PC-3 (cell line): ENCODE results near the gene NMRK2. TPM values are rescaled to one million over a fixed set of nuclear protein-coding genes. Genes with fewer than 3 reads are reported as not detected.

Experiments used
- ATAC-seq: fragments of 200-7000 bp; cut with Tn5 transposase; 2 replicates; pipeline ENCODE4 v1.9.1; 2020; ENCODE audit warnings: mild to moderate bottlenecking, moderate library complexity
- BruUV-seq: library from RNA; stranded (reverse); fragments of 400-500 nt; replicated peaks from 2 replicates; lab custom pipeline; 2021; lab: Mats Ljungman, UMichigan
- CTCF ChIA-PET: fragments of 300-600 bp; sonication (Branson Sonifier 250); formaldehyde crosslinking; loops from one replicate; lab custom pipeline; 2022; ENCODE audit warnings: antibody characterized with exemption; lab: Charles Lee
- POLR2A ChIA-PET: fragments of 300-600 bp; sonication (Branson Sonifier 250); formaldehyde crosslinking; loops from one replicate; lab custom pipeline; 2022; ENCODE audit warnings: antibody characterized with exemption; ENCODE audit not compliant: unreplicated experiment; lab: Charles Lee
- DNase-seq: peaks from one replicate; pipeline ENCODE4 v3.0.0-alpha.2; 2015
- H2AFZ ChIP-seq: fragments of 300-600 bp; sonication (generic); 2 replicates; pipeline ENCODE4 v1.6.0; 2016; ENCODE audit warnings: antibody characterized with exemption, low read length
- H3F3A ChIP-seq: fragments of 300-600 bp; sonication (generic); one replicate; pipeline ENCODE4 v1.6.0; 2017; ENCODE audit warnings: antibody characterized with exemption, low read length, control low read depth, mild to moderate bottlenecking; ENCODE audit not compliant: unreplicated experiment
- H3K27ac ChIP-seq: fragments of 300-600 bp; sonication (generic); 2 replicates; pipeline ENCODE4 v1.5.1; 2016; ENCODE audit warnings: mild to moderate bottlenecking, low read length
- H3K27me3 ChIP-seq: fragments of 300-600 bp; sonication (generic); 2 replicates; pipeline ENCODE4 v1.6.1; 2016; ENCODE audit warnings: low read length, mixed read lengths
- H3K36me3 ChIP-seq: fragments of 300-600 bp; sonication (generic); 2 replicates; pipeline ENCODE4 v1.6.1; 2016; ENCODE audit warnings: low read depth, mixed run types, low read length, mixed read lengths
- H3K4me1 ChIP-seq: fragments of 300-600 bp; sonication (generic); 2 replicates; pipeline ENCODE4 v1.5.1; 2016; ENCODE audit warnings: low read length; ENCODE audit not compliant: insufficient read depth
- H3K4me2 ChIP-seq: fragments of 300-600 bp; sonication (generic); 2 replicates; pipeline ENCODE4 v1.6.0; 2016; ENCODE audit warnings: low read length
- H3K4me3 ChIP-seq: fragments of 300-600 bp; sonication (generic); 2 replicates; pipeline ENCODE4 v1.5.1; 2016; ENCODE audit warnings: mild to moderate bottlenecking, low read length, mixed read lengths
- H3K79me2 ChIP-seq: fragments of 300-600 bp; sonication (generic); 2 replicates; pipeline ENCODE4 v1.6.1; 2017; ENCODE audit warnings: low read length, mixed read lengths
- H3K9ac ChIP-seq: fragments of 300-600 bp; sonication (generic); 2 replicates; pipeline ENCODE4 v1.6.0; 2016; ENCODE audit warnings: mild to moderate bottlenecking, low read length
- H3K9me2 ChIP-seq: fragments of 300-600 bp; sonication (generic); replicated peaks from 2 replicates; pipeline ENCODE4 v1.6.1; 2016; ENCODE audit warnings: mixed run types, low read length, mixed read lengths
- H3K9me3 ChIP-seq: fragments of 300-600 bp; sonication (generic); 2 replicates; pipeline ENCODE4 v1.6.1; 2016; ENCODE audit warnings: low read length, mixed read lengths
- H4K20me1 ChIP-seq: fragments of 300-600 bp; sonication (generic); 2 replicates; pipeline ENCODE4 v1.6.1; 2016; ENCODE audit warnings: low read length, mixed read lengths
- EZH2 ChIP-seq: fragments of 300-600 bp; sonication (generic); IDR thresholded peaks from one replicate; pipeline ENCODE4 v1.6.1; 2017; ENCODE audit warnings: antibody characterized with exemption, mild to moderate bottlenecking, low read length; ENCODE audit not compliant: unreplicated experiment
- EZH2phosphoT487 ChIP-seq: fragments of 300-600 bp; sonication (generic); IDR thresholded peaks from 2 replicates; pipeline ENCODE4 v1.6.1; 2018; ENCODE audit warnings: mild to moderate bottlenecking, antibody characterized with exemption, low read length, borderline replicate concordance
- intact Hi-C: fragments of 100-400 bp; cut with micrococcal nuclease; formaldehyde crosslinking; loops from 2 replicates; pipeline ENCODE4 v1.9.0; 2023
- total RNA-seq: library from RNA; depleted of rRNA; stranded (reverse); fragments of >200 nt; gene quantifications from 2 replicates; pipeline ENCODE4 v1.2.3, GENCODE V29; 2014
- TF ChIP-seq, protein P1 (sequence below): fragments of 300-600 bp; sonication (generic); conservative IDR thresholded peaks from 2 replicates; pipeline ENCODE4 v1.5.1; 2017; ENCODE audit warnings: antibody characterized with exemption, low read depth, mild to moderate bottlenecking, low read length

Gene NMRK2
- total RNA-seq, 1 experiment from 2014 or later, result not detected

DNA sequence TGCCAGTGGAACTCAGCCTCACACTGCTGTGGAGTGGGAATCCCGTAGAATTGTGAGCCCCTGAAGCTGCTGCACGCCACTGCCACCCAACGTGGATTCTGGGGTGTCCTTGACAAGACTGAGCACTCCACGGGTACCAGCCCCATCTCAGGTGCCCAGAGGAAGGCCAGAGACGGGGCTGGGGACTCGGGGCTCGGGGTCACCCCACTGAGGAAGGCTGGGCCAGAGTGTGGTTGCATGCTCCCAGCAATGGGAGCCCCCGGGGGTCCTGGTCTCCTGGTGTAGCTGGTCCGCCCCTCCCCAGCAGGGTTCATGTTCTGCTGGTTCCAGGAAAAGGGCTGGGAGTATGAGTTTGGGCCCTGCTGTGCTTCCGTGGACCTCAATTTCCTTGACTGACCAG, 22.8 kb downstream of the NMRK2 start:
- Histone ChIP-seq H3K9ac (no peak overlapping the region), H3F3A (no peaks in the 10 kb centered on the region), H3K36me3 (no peaks in the 10 kb centered on the region; the same call in 1 of the 2 replicates), H3K27me3 (no peaks in the 10 kb centered on the region), H2AFZ (no peak overlapping the region), H3K4me2 (no peak overlapping the region), H3K79me2 (no peaks in the 10 kb centered on the region), H3K9me2 (no peaks in the 10 kb centered on the region), H3K9me3 (no peaks in the 10 kb centered on the region), H3K27ac (no peak overlapping the region), H3K4me1 (no peaks in the 10 kb centered on the region), H4K20me1 (no peaks in the 10 kb centered on the region), H3K4me3 (no peak overlapping the region)
- no peak for ATAC-seq
- intact Hi-C loops, result no loop called here
- POLR2A ChIA-PET, result no interaction called here
- CTCF ChIA-PET, result no interaction called here
- BruUV-seq, result no TSS peak
- no peak for DNase-seq
- TF ChIP-seq, protein P1, sequence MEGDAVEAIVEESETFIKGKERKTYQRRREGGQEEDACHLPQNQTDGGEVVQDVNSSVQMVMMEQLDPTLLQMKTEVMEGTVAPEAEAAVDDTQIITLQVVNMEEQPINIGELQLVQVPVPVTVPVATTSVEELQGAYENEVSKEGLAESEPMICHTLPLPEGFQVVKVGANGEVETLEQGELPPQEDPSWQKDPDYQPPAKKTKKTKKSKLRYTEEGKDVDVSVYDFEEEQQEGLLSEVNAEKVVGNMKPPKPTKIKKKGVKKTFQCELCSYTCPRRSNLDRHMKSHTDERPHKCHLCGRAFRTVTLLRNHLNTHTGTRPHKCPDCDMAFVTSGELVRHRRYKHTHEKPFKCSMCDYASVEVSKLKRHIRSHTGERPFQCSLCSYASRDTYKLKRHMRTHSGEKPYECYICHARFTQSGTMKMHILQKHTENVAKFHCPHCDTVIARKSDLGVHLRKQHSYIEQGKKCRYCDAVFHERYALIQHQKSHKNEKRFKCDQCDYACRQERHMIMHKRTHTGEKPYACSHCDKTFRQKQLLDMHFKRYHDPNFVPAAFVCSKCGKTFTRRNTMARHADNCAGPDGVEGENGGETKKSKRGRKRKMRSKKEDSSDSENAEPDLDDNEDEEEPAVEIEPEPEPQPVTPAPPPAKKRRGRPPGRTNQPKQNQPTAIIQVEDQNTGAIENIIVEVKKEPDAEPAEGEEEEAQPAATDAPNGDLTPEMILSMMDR, result no peak

DNA sequence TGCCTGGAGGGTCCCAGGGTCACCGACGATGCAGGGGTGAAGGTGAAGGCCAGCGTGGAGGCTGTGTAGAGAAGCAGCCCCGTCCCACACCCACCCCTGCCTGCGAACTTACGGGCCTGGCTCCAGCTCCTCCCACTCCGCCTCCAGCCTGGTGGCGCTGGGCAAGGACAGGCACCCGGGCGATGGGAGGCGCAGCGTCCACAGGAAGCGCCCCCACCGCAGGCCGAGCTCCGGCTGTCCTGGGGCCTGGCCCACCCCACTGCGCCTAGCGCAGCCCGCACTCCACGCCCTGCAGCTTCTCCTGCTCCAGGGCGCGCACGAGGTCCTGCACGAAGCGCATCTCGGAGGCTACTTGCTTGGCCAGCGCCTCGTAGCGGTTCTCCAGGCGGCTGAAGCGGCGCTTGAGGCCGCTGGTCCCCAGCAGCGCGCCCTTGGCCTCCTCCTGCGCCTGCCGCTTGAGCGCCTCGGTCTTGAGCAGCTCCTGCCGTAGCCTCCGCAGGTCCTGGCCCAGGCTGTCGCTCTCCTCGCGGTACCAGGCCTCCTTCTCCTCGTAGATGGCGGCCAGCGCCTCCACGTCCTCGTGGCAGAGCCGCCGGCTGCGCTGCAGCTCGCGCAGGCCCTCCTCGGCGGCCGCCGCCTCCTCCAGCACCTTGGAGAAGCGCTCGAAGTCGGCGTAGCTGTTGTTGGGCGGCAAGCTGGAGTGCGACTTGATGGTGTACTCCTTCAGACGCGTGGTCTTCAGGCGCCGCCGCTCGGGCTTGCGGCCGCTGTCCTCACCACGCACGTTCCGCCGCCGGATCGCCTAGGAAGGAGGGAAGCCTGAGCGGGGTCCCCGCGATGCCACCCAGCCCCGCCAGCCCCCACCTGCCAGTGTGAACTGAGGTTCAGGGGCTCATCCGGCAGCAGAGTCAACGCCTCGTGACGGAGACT, 26.2 kb downstream of the NMRK2 start:
- no peak overlapping the region for H3K27ac ChIP-seq
- H4K20me1 ChIP-seq, result no peaks in the 10 kb centered on the region
- ATAC-seq (no peak), DNase-seq (no peak)
- intact Hi-C loops, result no loop called here
- no peaks in the 10 kb centered on the region for H3K9me2 ChIP-seq
- no peak overlapping the region for H3K4me3 ChIP-seq
- no peak overlapping the region for H3K9ac ChIP-seq
- ChIA-PET CTCF (no interaction called here), POLR2A (no interaction called here)
- no peaks in the 10 kb centered on the region for H3F3A ChIP-seq
- no TSS peak for BruUV-seq
- H2AFZ ChIP-seq, result no peak overlapping the region
- H3K4me1 ChIP-seq, result no peaks in the 10 kb centered on the region
- H3K36me3 ChIP-seq, result no peaks in the 10 kb centered on the region; the same call in 1 of the 2 replicates
- no peaks in the 10 kb centered on the region for H3K27me3 ChIP-seq
- TF ChIP-seq EZH2, result no peak
- TF ChIP-seq, protein P1, result no peak
- TF ChIP-seq EZH2phosphoT487, result no peak
- H3K79me2 ChIP-seq, result no peaks in the 10 kb centered on the region
- H3K4me2 ChIP-seq, result no peak overlapping the region
- H3K9me3 ChIP-seq, result no peaks in the 10 kb centered on the region

DNA sequence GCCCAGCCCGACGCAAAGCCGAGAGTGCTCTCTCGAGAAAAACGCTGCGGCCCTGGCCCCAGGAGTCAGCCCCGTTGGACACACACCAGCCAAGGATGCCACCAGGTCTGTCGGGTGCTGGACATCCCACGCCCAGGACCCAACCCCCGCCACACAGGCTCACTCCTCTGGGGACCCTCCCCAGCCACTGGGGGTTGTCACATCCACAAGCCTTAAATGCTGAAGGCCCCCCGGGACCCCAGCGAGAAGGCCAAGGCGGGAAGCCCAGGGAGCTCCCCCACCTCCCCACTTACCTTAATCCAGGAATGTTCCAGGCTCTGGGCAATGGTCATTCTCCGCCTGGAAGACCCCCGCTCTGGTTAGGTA, 26.9 kb downstream of the NMRK2 start:
- DNase-seq (no peak), ATAC-seq (no peak)
- ChIA-PET CTCF (no interaction called here), POLR2A (no interaction called here)
- Histone ChIP-seq H3F3A (no peaks in the 10 kb centered on the region), H3K9me3 (no peaks in the 10 kb centered on the region), H3K9ac (no peak overlapping the region), H3K79me2 (no peaks in the 10 kb centered on the region), H3K36me3 (no peaks in the 10 kb centered on the region; the same call in 1 of the 2 replicates), H3K4me3 (no peak overlapping the region), H3K9me2 (no peaks in the 10 kb centered on the region), H3K27ac (no peak overlapping the region), H2AFZ (no peak overlapping the region), H3K4me2 (no peak overlapping the region), H3K27me3 (no peaks in the 10 kb centered on the region), H3K4me1 (no peaks in the 10 kb centered on the region), H4K20me1 (no peaks in the 10 kb centered on the region)
- TF ChIP-seq, protein P1, result no peak
- TF ChIP-seq EZH2 (no peak), EZH2phosphoT487 (no peak)
- BruUV-seq, result no TSS peak
- intact Hi-C loops, result no loop called here
